ENCODE data around the gene FTCD. TPM values are rescaled to one million over a fixed set of nuclear protein-coding genes. Genes with fewer than 3 reads are reported as not detected.

The FTCD gene
- total and polyA plus RNA-seq, 10 of the 15 experiments (the other 5 are each of a cell fraction or from before 2014, with no cell fraction given), result 0.27 to 0.28 TPM; not detected in 8

GRCh38 chr21:46149205-46149901 lies 6.0 kb downstream of the FTCD start:
- H2AFZ ChIP-seq (ENCODE audit: control insufficient read depth, low read depth, low read length), result no peak overlapping the region
- no peaks in the 10 kb centered on the region for H3K4me1 ChIP-seq (ENCODE audit: control insufficient read depth, insufficient read depth, low read length)
- no peak for DNase-seq (ENCODE audit: low read depth, low spot score)
- no peak for ATAC-seq
- H3K27ac ChIP-seq (ENCODE audit: control insufficient read depth, insufficient read depth), result no peak overlapping the region
- no peaks in the 10 kb centered on the region for H3K36me3 ChIP-seq (ENCODE audit: control insufficient read depth in 2 of 2, insufficient read depth in 2 of 2, low read length in 1 of 2)
- no peaks in the 10 kb centered on the region for H3K79me2 ChIP-seq (ENCODE audit: control insufficient read depth, insufficient read depth, low read length)
- in situ Hi-C loops (cut with MboI) (no loop called here), intact Hi-C loops (cut with micrococcal nuclease; ENCODE audit: unreplicated experiment) (loop anchor here (10.0 kb wide), 1 partner anchor 135 kb away; the partner anchor contains the start of genes MCM3AP and YBEY)
- ChIA-PET POLR2A (no interaction called here), CTCF (no interaction called here), RAD21 (ENCODE audit: unreplicated experiment) (interaction anchor here (0.6 kb wide), 1 partner anchor 146 kb away, joined by 3 read pairs; no protein-coding TSS in a partner anchor), SMC1A (ENCODE audit: uncharacterized antibody, unreplicated experiment) (no interaction called here)
- H3K9me3 ChIP-seq (replicated peaks; ENCODE audit: control insufficient read depth, insufficient read depth, low read length), result no peaks in the 10 kb centered on the region
- no peak for FAIRE-seq
- no peaks in the 10 kb centered on the region for H3K27me3 ChIP-seq (replicated peaks in 1 of 2; ENCODE audit: control insufficient read depth in 2 of 2, insufficient read depth in 2 of 2, low read length in 1 of 2)
- 48% methylated on average over 22 of the region's 22 CpGs for WGBS (ENCODE audit: insufficient coverage, insufficient replicate concordance, low lambda C conversion rate, missing lambda C conversion rate)
- H4K20me1 ChIP-seq (ENCODE audit: control insufficient read depth, insufficient read depth), result no peaks in the 10 kb centered on the region
- TF ChIP-seq SIX5 (IDR thresholded peaks at IDR 0.05; ENCODE audit: low read depth, low read length, severe bottlenecking) (no peak), ZSCAN29 (IDR thresholded peaks at IDR 0.05) (no peak), EZH2 (IDR thresholded peaks at IDR 0.05; ENCODE audit: borderline replicate concordance, control insufficient read depth, low read depth, low read length) (no peak), IKZF1 (conservative IDR thresholded peaks at IDR 0.05) (no peak), MXI1 (IDR thresholded peaks at IDR 0.05; ENCODE audit: low read depth, low read length) (no peak), CEBPZ (IDR thresholded peaks at IDR 0.05; ENCODE audit: low read depth, low read length) (no peak), PML (IDR thresholded peaks at IDR 0.05; ENCODE audit: low read length) (no peak), PAX8 (IDR thresholded peaks at IDR 0.05) (no peak), IRF4 (IDR thresholded peaks at IDR 0.05; ENCODE audit: low read depth, low read length) (no peak), CHD4 (IDR thresholded peaks at IDR 0.05) (no peak), GABPA (IDR thresholded peaks at IDR 0.05; ENCODE audit: low read depth) (no peak), E2F8 (IDR thresholded peaks at IDR 0.05; ENCODE audit: low read depth, partially characterized antibody) (no peak), PKNOX1 (IDR thresholded peaks at IDR 0.05) (no peak), KDM1A (IDR thresholded peaks at IDR 0.05; ENCODE audit: borderline replicate concordance) (no peak), SMC3 (IDR thresholded peaks at IDR 0.05; ENCODE audit: borderline replicate concordance, low read length) (no peak), TCF7 (IDR thresholded peaks at IDR 0.05; ENCODE audit: borderline replicate concordance) (no peak), SPI1 (IDR thresholded peaks at IDR 0.05; ENCODE audit: borderline replicate concordance, insufficient read depth, low read depth, low read length) (no peak), KLF5 (IDR thresholded peaks at IDR 0.05; ENCODE audit: partially characterized antibody) (no peak), POLR2A (IDR thresholded peaks at IDR 0.05; ENCODE audit: low read depth, low read length) (no peak)
- no peak overlapping the region for H3K4me3 ChIP-seq
- H3K4me2 ChIP-seq (ENCODE audit: control insufficient read depth, insufficient read depth), result no peak overlapping the region
- H3K9ac ChIP-seq (ENCODE audit: control insufficient read depth, insufficient read depth, low read length), result no peak overlapping the region
- no TSS peak for BruUV-seq (replicated peaks)

Data from GM12878 (cell line).